Measurements from ENCODE around the gene DHRSX. TPM values are rescaled to one million over a fixed set of nuclear protein-coding genes. Genes with fewer than 3 reads are reported as not detected.
"Not testable (repeated sequence)": the region's sequence is repeated elsewhere in the genome, so short reads cannot be mapped to it uniquely, and the experiment has no call there.

Gene DHRSX
- polyA plus RNA-seq, 1 donor: 18.3 TPM

GRCh38 chrX:2312061-2312591 is 188.7 kb downstream of the DHRSX start:
- not testable (repeated sequence) for DNase-seq

- no peak for DNase-seq
Measured at GRCh38 chrX:2311501-2311900, 189.3 kb downstream of the DHRSX start.

GRCh38 chrX:2301901-2302300 is 198.9 kb downstream of the DHRSX start:
- no peak for DNase-seq

- DNase-seq: no peak
Measured at GRCh38 chrX:2299871-2300270, 200.9 kb downstream of the DHRSX start.

GRCh38 chrX:2286731-2287130 is 214.0 kb downstream of the DHRSX start:
- DNase-seq: no peak

GRCh38 chrX:2284601-2285000 is 216.2 kb downstream of the DHRSX start:
- no peak for DNase-seq

- DNase-seq: no peak
Measured at GRCh38 chrX:2284133-2284532, 216.6 kb downstream of the DHRSX start.

GRCh38 chrX:2283111-2283859 is 217.5 kb downstream of the DHRSX start:
- no peak for DNase-seq

GRCh38 chrX:2282490-2283090 is 218.2 kb downstream of the DHRSX start:
- DNase-seq: no peak

GRCh38 chrX:2272337-2272736 is 228.4 kb downstream of the DHRSX start:
- DNase-seq: no peak

GRCh38 chrX:2271595-2271994 is 229.2 kb downstream of the DHRSX start:
- not testable (repeated sequence) for DNase-seq

- DNase-seq: not testable (repeated sequence)
Measured at GRCh38 chrX:2270783-2271182, 230.0 kb downstream of the DHRSX start.

- no peak for DNase-seq
Measured at GRCh38 chrX:2267890-2268289, 232.9 kb downstream of the DHRSX start.

GRCh38 chrX:2266445-2267349 is 234.1 kb downstream of the DHRSX start:
- DNase-seq: no peak

GRCh38 chrX:2265658-2266444 is 234.9 kb downstream of the DHRSX start:
- DNase-seq: not testable (repeated sequence)

GRCh38 chrX:2264179-2265030 is 236.4 kb downstream of the DHRSX start:
- DNase-seq: no peak

- DNase-seq: no peak
Measured at GRCh38 chrX:2263203-2263602, 237.6 kb downstream of the DHRSX start.

- no peak for DNase-seq
Measured at GRCh38 chrX:2262668-2263055, 238.1 kb downstream of the DHRSX start.

- no peak for DNase-seq
Measured at GRCh38 chrX:2261831-2262667, 238.7 kb downstream of the DHRSX start.
